GM23338 (cell line): ENCODE results near the gene TMEM39A. TPM values are rescaled to one million over a fixed set of nuclear protein-coding genes. Genes with fewer than 3 reads are reported as not detected.

Experiments used
- ATAC-seq: fragments of 200-7000 bp; cut with Tn5 transposase; 3 replicates; pipeline ENCODE4 v1.9.1; 2020
- DNase-seq: peaks from one replicate; pipeline ENCODE4 v3.0.0-alpha.2; 2015; ENCODE audit warnings: low spot score
- H2AFZ ChIP-seq: fragments of 200-600 bp; sonication (generic); 2 replicates; pipeline ENCODE4 v1.8.0; 2016; ENCODE audit warnings: antibody characterized with exemption, mild to moderate bottlenecking, moderate library complexity
- H3F3A ChIP-seq: fragments of 200-600 bp; sonication (generic); replicated peaks from 2 replicates; pipeline ENCODE4 v1.8.0; 2017; ENCODE audit warnings: antibody characterized with exemption, mixed run types, low read depth
- H3K27ac ChIP-seq: fragments of 200-600 bp; sonication (generic); 2 replicates; pipeline ENCODE4 v1.6.1; 2016; ENCODE audit warnings: low read depth
- H3K27me3 ChIP-seq: fragments of 200-600 bp; sonication (generic); 2 replicates; pipeline ENCODE4 v1.8.0; 2016; ENCODE audit warnings: mild to moderate bottlenecking, mixed run types, moderate library complexity; ENCODE audit not compliant: insufficient read depth
- H3K36me3 ChIP-seq: fragments of 200-600 bp; sonication (generic); 2 replicates; pipeline ENCODE4 v1.8.0; 2016; ENCODE audit warnings: mild to moderate bottlenecking; ENCODE audit not compliant: insufficient read depth
- H3K4me1 ChIP-seq: fragments of 200-600 bp; sonication (generic); 2 replicates; pipeline ENCODE4 v1.8.0; 2016; ENCODE audit warnings: mild to moderate bottlenecking, moderate library complexity; ENCODE audit not compliant: insufficient read depth
- H3K4me2 ChIP-seq: fragments of 200-600 bp; sonication (generic); 2 replicates; pipeline ENCODE4 v1.7.1; 2017; ENCODE audit warnings: mixed run types
- H3K4me3 ChIP-seq: fragments of 200-600 bp; sonication (generic); 2 replicates; pipeline ENCODE4 v1.6.1; 2016; ENCODE audit warnings: mixed run types
- H3K79me2 ChIP-seq: fragments of 200-600 bp; sonication (generic); replicated peaks from 2 replicates; pipeline ENCODE4 v1.8.0; 2017; ENCODE audit warnings: mild to moderate bottlenecking; ENCODE audit not compliant: insufficient read depth
- H3K9me2 ChIP-seq: fragments of 200-600 bp; sonication (generic); 2 replicates; pipeline ENCODE4 v1.8.0; 2017; ENCODE audit not compliant: insufficient read depth
- H4K20me1 ChIP-seq: fragments of 200-600 bp; sonication (generic); replicated peaks from 2 replicates; pipeline ENCODE4 v1.8.0; 2017; ENCODE audit warnings: mild to moderate bottlenecking; ENCODE audit not compliant: insufficient read depth
- H3K27ac Mint-ChIP-seq: 2 replicates; pipeline ENCODE4 v1.8.0; 2020; ENCODE audit warnings: inconsistent platforms, mild to moderate bottlenecking, moderate library complexity, mixed read lengths
- H3K27me3 Mint-ChIP-seq: 3 replicates; pipeline ENCODE4 v1.8.0; 2022; ENCODE audit warnings: low read depth, mild to moderate bottlenecking, moderate library complexity, mixed read lengths, inconsistent platforms; ENCODE audit not compliant: insufficient read depth, poor library complexity
- H3K36me3 Mint-ChIP-seq: 3 replicates; pipeline ENCODE4 v1.8.0; 2021; ENCODE audit warnings: low read depth, mild to moderate bottlenecking, inconsistent platforms, moderate library complexity, mixed read lengths
- H3K4me1 Mint-ChIP-seq: 3 replicates; pipeline ENCODE4 v1.8.0; 2020; ENCODE audit warnings: mild to moderate bottlenecking, inconsistent platforms, mixed read lengths
- H3K4me3 Mint-ChIP-seq: 3 replicates; pipeline ENCODE4 v1.8.0; 2021; ENCODE audit warnings: moderate library complexity, mild to moderate bottlenecking, inconsistent platforms, mixed read lengths
- H3K9me3 Mint-ChIP-seq: 3 replicates; pipeline ENCODE4 v1.8.0; 2020; ENCODE audit warnings: moderate library complexity, mild to moderate bottlenecking, inconsistent platforms, mixed read lengths
- CREB1 ChIP-seq: fragments of 250-450 bp; sonication (Bioruptor Pico); IDR thresholded peaks from 2 replicates; pipeline ENCODE4 v1.5.0; 2020; ENCODE audit warnings: low read depth, mild to moderate bottlenecking, moderate library complexity
- EZH2 ChIP-seq: fragments of 200-600 bp; sonication (generic); IDR thresholded peaks from one replicate; pipeline ENCODE4 v1.8.0; 2017; ENCODE audit warnings: antibody characterized with exemption, mild to moderate bottlenecking, low read depth; ENCODE audit not compliant: unreplicated experiment
- POLR2AphosphoS5 ChIP-seq: IDR thresholded peaks from 2 replicates; pipeline ENCODE4 v1.6.1; 2016; ENCODE audit warnings: antibody characterized with exemption, low read depth
- STAT1 ChIP-seq: IDR thresholded peaks from one replicate; pipeline ENCODE4 v1.6.1; 2016; ENCODE audit warnings: antibody characterized with exemption; ENCODE audit not compliant: unreplicated experiment
- polyA plus RNA-seq: library from polyadenylated mRNA; unstranded; fragments of >200 nt; fragmentation: Nextera tagmentation; extraction: Ambion mirVana; gene quantifications from 2 replicates; pipeline ENCODE4 v1.2.1, GENCODE V29; 2016
- total RNA-seq: library from RNA; depleted of rRNA; stranded (reverse); fragments of >200 nt; shearing (Covaris generic); gene quantifications from 2 replicates; pipeline ENCODE4 v1.2.3, GENCODE V29; 2014
- TF ChIP-seq, protein P1 (sequence below): fragments of 250-450 bp; sonication (Bioruptor Pico); IDR thresholded peaks from 2 replicates; pipeline ENCODE4 v1.5.0; 2020; ENCODE audit warnings: mild to moderate bottlenecking, moderate library complexity

TMEM39A gene
- total and polyA plus RNA-seq, 2 experiments from 2014 or later, result 12.9 to 51.6 TPM

DNA sequence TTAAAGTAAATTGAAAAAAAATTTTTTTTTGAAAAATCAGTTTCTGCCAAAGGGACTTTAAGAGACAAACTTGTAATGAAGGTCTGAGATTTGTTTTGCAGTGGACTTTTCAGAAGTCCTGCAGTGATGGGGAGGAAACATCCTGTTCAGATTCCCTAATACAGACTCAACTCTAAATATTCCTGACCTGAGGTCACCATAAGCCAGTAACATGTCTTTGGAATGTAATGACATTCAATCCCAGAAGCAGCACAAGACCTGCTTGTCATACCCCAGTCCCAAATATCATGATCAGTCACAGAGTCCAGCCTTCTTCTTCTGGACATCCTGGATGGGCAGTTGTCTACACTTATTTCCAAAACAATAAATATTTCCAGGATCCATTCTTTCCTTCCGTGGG is 53.6 kb downstream of the TMEM39A start (continued):
- TF ChIP-seq, protein P1, sequence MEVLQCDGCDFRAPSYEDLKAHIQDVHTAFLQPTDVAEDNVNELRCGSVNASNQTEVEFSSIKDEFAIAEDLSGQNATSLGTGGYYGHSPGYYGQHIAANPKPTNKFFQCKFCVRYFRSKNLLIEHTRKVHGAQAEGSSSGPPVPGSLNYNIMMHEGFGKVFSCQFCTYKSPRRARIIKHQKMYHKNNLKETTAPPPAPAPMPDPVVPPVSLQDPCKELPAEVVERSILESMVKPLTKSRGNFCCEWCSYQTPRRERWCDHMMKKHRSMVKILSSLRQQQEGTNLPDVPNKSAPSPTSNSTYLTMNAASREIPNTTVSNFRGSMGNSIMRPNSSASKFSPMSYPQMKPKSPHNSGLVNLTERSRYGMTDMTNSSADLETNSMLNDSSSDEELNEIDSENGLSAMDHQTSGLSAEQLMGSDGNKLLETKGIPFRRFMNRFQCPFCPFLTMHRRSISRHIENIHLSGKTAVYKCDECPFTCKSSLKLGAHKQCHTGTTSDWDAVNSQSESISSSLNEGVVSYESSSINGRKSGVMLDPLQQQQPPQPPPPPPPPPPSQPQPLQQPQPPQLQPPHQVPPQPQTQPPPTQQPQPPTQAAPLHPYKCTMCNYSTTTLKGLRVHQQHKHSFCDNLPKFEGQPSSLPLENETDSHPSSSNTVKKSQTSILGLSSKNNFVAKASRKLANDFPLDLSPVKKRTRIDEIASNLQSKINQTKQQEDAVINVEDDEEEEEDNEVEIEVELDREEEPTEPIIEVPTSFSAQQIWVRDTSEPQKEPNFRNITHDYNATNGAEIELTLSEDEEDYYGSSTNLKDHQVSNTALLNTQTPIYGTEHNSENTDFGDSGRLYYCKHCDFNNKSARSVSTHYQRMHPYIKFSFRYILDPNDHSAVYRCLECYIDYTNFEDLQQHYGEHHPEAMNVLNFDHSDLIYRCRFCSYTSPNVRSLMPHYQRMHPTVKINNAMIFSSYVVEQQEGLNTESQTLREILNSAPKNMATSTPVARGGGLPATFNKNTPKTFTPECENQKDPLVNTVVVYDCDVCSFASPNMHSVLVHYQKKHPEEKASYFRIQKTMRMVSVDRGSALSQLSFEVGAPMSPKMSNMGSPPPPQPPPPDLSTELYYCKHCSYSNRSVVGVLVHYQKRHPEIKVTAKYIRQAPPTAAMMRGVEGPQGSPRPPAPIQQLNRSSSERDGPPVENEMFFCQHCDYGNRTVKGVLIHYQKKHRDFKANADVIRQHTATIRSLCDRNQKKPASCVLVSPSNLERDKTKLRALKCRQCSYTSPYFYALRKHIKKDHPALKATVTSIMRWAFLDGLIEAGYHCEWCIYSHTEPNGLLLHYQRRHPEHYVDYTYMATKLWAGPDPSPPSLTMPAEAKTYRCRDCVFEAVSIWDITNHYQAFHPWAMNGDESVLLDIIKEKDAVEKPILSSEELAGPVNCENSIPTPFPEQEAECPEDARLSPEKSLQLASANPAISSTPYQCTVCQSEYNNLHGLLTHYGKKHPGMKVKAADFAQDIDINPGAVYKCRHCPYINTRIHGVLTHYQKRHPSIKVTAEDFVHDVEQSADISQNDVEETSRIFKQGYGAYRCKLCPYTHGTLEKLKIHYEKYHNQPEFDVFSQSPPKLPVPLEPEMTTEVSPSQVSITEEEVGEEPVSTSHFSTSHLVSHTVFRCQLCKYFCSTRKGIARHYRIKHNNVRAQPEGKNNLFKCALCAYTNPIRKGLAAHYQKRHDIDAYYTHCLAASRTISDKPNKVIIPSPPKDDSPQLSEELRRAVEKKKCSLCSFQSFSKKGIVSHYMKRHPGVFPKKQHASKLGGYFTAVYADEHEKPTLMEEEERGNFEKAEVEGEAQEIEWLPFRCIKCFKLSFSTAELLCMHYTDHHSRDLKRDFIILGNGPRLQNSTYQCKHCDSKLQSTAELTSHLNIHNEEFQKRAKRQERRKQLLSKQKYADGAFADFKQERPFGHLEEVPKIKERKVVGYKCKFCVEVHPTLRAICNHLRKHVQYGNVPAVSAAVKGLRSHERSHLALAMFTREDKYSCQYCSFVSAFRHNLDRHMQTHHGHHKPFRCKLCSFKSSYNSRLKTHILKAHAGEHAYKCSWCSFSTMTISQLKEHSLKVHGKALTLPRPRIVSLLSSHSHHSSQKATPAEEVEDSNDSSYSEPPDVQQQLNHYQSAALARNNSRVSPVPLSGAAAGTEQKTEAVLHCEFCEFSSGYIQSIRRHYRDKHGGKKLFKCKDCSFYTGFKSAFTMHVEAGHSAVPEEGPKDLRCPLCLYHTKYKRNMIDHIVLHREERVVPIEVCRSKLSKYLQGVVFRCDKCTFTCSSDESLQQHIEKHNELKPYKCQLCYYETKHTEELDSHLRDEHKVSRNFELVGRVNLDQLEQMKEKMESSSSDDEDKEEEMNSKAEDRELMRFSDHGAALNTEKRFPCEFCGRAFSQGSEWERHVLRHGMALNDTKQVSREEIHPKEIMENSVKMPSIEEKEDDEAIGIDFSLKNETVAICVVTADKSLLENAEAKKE (CRISPR knock-in tag), result no peak
- TF ChIP-seq CREB1 (CRISPR knock-in tag) (no peak), POLR2AphosphoS5 (no peak)

DNA sequence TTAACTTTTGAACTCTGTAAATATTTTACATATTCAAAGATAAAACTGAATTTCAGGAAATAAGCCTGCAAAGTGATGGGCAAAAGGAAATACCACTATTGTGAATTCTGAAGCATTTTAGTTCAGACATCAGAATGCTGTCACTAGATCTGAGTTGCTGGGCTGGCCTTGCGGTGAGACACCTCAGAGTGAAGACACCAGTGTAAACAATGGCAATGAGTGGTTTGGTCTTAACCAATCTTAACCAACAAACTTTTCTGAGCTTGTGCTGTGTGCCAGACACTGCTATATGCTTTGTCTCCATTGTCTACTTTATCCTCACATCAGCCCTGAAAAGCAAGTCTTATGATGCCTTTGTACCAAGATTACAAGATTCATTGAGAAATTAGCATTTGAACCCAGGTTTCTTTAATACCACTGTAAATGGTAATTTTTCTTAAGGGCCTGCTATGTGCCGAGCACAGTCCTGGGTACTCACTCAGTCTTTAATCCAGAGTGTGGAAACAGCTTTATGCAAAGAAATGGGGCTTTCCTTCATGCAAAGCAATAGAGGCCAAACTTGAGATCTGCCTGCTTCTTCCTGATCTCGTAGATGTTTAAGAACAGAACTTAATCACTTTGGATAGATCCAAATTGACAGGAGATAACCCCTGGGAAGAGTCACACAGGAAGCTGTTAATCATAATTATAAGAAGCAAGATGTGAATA is 55.0 kb downstream of the TMEM39A start:
- peaks cover 1% of the 10 kb centered on the region for H3K4me1 Mint-ChIP-seq
- no peaks in the 10 kb centered on the region for H3K79me2 ChIP-seq
- H3F3A ChIP-seq, result no peaks in the 10 kb centered on the region
- no peak overlapping the region for H3K4me3 Mint-ChIP-seq
- no peak overlapping the region for H3K4me3 ChIP-seq
- H2AFZ ChIP-seq, result no peak overlapping the region
- H3K36me3 ChIP-seq, result no peaks in the 10 kb centered on the region
- no peak overlapping the region for H3K27ac Mint-ChIP-seq
- no peaks in the 10 kb centered on the region for H3K9me2 ChIP-seq
- TF ChIP-seq STAT1 (no peak), POLR2AphosphoS5 (no peak), EZH2 (no peak)
- DNase-seq (no peak), ATAC-seq (no peak)
- H3K4me2 ChIP-seq, result no peak overlapping the region
- H3K9me3 Mint-ChIP-seq, result no peaks in the 10 kb centered on the region
- no peak overlapping the region for H3K27ac ChIP-seq
- no peaks in the 10 kb centered on the region for H3K27me3 ChIP-seq
- H3K36me3 Mint-ChIP-seq, result peaks cover 6% of the 10 kb centered on the region; the same call in 2 of the 3 replicates
- H4K20me1 ChIP-seq, result no peaks in the 10 kb centered on the region
- H3K27me3 Mint-ChIP-seq, result peaks cover 2% of the 10 kb centered on the region
- H3K4me1 ChIP-seq, result peaks cover under 1% of the 10 kb centered on the region; the same call in 1 of the 2 replicates
